Activated CD8-positive, alpha-beta T cell treated with anti-CD3 and anti-CD28 coated beads, Interleukin-2, amount 10 ng/mL, durations not matched to agents 7 days and 5 days (primary cell): ENCODE results near the gene KCNJ18. TPM values are rescaled to one million over a fixed set of nuclear protein-coding genes. Genes with fewer than 3 reads are reported as not detected.
"Not testable (repeated sequence)": the region's sequence is repeated elsewhere in the genome, so short reads cannot be mapped to it uniquely, and the experiment has no call there.

Experiments used
- ATAC-seq: fragments of 150-1000 bp; cut with Tn5 transposase; one replicate; pipeline ENCODE4 v1.10.0; 2021; ENCODE audit warnings: moderate library complexity
- CTCF ChIA-PET: fragments of 350-600 bp; sonication (Branson Sonifier 250); formaldehyde crosslinking; loops from one replicate; lab custom pipeline; 2021; ENCODE audit warnings: antibody characterized with exemption; lab: Charles Lee
- POLR2A ChIA-PET: fragments of 350-600 bp; sonication (Branson Sonifier 250); formaldehyde crosslinking; loops from one replicate; lab custom pipeline; 2021; ENCODE audit warnings: antibody characterized with exemption; lab: Charles Lee
- DNase-seq: peaks from one replicate; pipeline ENCODE4 v3.0.0-alpha.2; 2020
- H3K27ac Mint-ChIP-seq: one replicate; pipeline ENCODE4 v1.8.0; 2021; ENCODE audit warnings: mild to moderate bottlenecking, mixed read lengths
- H3K27me3 Mint-ChIP-seq: one replicate; pipeline ENCODE4 v1.8.0; 2021; ENCODE audit warnings: low read depth, mixed read lengths
- H3K36me3 Mint-ChIP-seq: one replicate; pipeline ENCODE4 v1.8.0; 2021; ENCODE audit warnings: low read depth, mixed read lengths
- H3K4me1 Mint-ChIP-seq: one replicate; pipeline ENCODE4 v1.8.0; 2021; ENCODE audit warnings: low read depth, mixed read lengths
- H3K4me3 Mint-ChIP-seq: one replicate; pipeline ENCODE4 v1.8.0; 2021; ENCODE audit warnings: mild to moderate bottlenecking, mixed read lengths
- H3K9me3 Mint-ChIP-seq: one replicate; pipeline ENCODE4 v1.8.0; 2022; ENCODE audit warnings: mixed read lengths; ENCODE audit not compliant: insufficient read depth
- total RNA-seq, 2 experiments: library from RNA; stranded (reverse); gene quantifications; one replicate each; pipeline ENCODE4 v1.2.3, GENCODE V29; 2021

Gene KCNJ18
- total RNA-seq, 2 experiments from 2014 or later, result not detected

DNA sequence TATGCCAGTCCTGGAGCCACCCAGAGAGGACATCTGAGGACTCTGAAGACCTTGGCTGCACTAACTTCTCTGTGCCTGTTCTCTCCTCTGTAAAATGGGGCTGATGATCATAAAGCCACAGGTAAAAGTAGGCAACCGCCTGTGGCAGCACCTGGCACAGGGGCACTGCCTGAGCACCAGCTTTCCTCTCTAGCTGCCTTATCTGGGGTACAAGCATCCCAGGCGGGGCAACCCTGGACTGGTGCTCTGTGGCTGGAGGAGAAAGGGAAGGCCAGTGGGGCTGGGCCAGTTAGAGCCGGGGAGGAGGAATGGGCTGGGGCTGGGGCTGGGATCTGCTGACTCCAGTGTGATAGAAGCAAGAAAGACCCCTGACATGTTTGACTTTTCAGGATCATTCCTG is 18.2 kb downstream of the KCNJ18 start:
- H3K4me3 Mint-ChIP-seq, H3K36me3 Mint-ChIP-seq, H3K4me1 Mint-ChIP-seq, H3K27me3 Mint-ChIP-seq, H3K27ac Mint-ChIP-seq, H3K9me3 Mint-ChIP-seq, ATAC-seq, POLR2A ChIA-PET, DNase-seq, CTCF ChIA-PET: not testable (repeated sequence)

DNA sequence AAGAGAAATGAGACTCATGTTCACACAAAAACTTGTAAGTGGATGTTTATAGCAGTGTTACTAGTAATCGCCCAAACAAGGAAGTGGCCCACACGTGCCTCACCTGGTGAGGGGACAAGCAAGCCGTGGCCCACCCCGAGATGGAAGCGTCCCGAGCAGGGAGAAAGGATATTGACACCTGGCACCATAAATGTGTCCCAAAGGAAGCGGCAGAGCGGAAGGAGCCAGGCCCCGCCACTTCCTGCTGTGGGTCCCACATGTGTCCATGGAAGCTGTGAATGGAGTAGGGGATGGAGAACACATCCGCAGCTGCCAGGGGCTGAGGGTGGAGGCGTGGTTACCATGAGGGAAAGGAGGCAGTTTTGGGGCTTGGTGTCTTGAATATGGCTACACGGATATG is 18.9 kb downstream of the KCNJ18 start:
- no peak for DNase-seq
- no peak for ATAC-seq
- Mint-ChIP-seq H3K9me3 (no peaks in the 10 kb centered on the region), H3K36me3 (no peaks in the 10 kb centered on the region), H3K27ac (no peak overlapping the region), H3K4me3 (no peak overlapping the region), H3K27me3 (no peaks in the 10 kb centered on the region), H3K4me1 (no peaks in the 10 kb centered on the region)
- ChIA-PET POLR2A (no interaction called here), CTCF (no interaction called here)

DNA sequence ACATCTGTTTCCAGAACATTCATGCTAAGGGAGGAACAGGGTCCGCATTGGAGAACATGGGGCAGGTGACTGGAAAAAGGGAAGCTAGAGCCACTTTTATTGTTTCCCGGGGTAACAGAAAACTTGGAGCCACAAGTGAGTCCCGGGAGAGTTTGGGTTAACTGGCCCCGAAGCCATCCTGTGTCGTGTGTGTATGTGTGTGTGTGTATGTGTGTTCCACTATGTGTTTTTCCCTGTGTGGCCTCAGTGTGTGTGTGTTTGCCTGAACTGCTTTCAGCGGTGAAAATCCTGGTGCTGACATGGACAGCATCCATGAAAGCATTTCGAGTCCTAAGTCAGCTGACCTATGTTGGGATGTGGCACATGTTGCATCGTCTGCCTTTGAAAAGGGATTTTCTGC is 20.7 kb downstream of the KCNJ18 start:
- CTCF ChIA-PET, H3K9me3 Mint-ChIP-seq, H3K4me3 Mint-ChIP-seq, H3K27ac Mint-ChIP-seq, H3K27me3 Mint-ChIP-seq, H3K36me3 Mint-ChIP-seq, DNase-seq, POLR2A ChIA-PET, ATAC-seq, H3K4me1 Mint-ChIP-seq: not testable (repeated sequence)

DNA sequence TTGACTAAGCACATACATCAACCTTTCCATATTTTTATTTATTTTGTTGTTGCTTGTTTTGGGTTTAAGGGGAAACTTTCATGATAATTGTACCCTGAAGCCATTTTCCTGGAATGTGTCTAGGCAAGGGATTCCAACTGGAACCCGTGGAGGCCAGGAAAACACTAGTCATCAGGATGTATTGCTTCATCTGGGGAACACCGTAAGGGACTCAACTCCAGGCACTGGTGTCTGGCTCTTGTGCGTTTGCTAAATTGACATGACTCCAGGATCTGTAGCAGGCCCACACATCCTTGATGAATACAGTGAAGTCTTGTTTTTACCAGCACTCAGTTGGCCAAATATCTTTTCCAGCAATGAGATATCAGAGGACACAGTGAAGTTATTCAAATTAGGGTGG is 21.3 kb downstream of the KCNJ18 start:
- H3K36me3 Mint-ChIP-seq, H3K4me1 Mint-ChIP-seq, H3K9me3 Mint-ChIP-seq, POLR2A ChIA-PET, H3K27ac Mint-ChIP-seq, ATAC-seq, H3K27me3 Mint-ChIP-seq, CTCF ChIA-PET, H3K4me3 Mint-ChIP-seq, DNase-seq: not testable (repeated sequence)

DNA sequence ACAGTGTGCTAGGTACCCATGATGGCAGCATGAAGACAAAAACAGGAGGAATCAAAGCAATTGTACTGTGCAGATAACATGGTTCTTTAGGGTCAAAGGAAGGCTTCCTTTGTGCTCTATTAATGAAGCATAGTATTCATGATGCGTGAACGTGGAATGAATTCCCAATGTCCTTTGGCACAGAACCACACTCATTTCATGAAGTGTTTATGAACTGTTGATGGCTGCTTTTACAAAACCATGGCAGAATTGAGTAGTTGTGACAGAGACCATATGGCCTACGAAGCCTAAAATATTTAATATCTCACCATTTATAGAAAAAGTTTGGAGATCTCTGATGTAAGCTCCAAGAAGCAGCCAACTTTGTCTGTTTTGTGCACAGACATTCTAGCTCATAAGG is 22.4 kb downstream of the KCNJ18 start:
- DNase-seq, CTCF ChIA-PET, POLR2A ChIA-PET, H3K4me3 Mint-ChIP-seq, H3K9me3 Mint-ChIP-seq, H3K27ac Mint-ChIP-seq, H3K36me3 Mint-ChIP-seq, H3K27me3 Mint-ChIP-seq, H3K4me1 Mint-ChIP-seq, ATAC-seq: not testable (repeated sequence)

DNA sequence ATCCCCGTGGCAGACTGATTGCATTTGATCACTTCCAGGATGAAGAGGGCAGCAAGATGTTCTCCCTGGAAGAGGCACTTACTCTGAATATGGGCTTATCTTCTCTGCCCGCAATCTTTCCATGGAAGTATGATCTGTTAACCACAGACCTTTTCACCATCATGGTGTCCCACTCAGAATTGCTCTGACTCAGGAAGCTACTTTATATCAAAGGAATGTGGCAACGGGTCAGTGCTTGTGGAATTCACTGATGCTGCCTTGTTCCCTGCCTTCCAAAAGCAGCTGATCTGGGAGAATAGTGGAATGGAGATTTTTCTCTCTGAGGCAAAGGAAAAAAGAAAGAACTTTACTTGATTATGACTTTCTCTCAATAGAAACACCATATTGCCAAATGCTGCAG is 23.6 kb downstream of the KCNJ18 start:
- ATAC-seq, H3K4me1 Mint-ChIP-seq, H3K27ac Mint-ChIP-seq, H3K27me3 Mint-ChIP-seq, DNase-seq, CTCF ChIA-PET, H3K9me3 Mint-ChIP-seq, POLR2A ChIA-PET, H3K4me3 Mint-ChIP-seq, H3K36me3 Mint-ChIP-seq: not testable (repeated sequence)

DNA sequence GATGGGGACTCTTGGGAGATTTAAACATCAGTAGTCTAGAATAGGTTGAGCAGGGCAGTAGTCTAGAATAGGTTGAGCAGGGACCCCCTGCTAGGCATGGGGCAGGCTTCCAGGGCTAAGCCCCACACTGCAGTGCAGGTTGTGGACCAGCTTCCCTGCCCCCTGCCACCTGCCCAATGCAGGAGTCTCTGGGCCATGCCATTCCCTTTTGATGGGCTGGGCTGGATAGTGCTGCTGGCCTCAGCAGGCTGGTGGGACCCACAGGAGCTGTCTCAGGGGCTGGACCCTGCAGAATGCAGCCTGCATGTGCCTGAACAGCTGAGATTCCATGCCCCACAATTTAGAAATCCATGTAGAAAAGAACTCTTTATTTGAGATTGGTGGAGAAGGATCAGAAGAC is 26.6 kb downstream of the KCNJ18 start:
- DNase-seq, POLR2A ChIA-PET, ATAC-seq, H3K4me3 Mint-ChIP-seq, H3K9me3 Mint-ChIP-seq, CTCF ChIA-PET, H3K4me1 Mint-ChIP-seq, H3K27ac Mint-ChIP-seq, H3K36me3 Mint-ChIP-seq, H3K27me3 Mint-ChIP-seq: not testable (repeated sequence)

DNA sequence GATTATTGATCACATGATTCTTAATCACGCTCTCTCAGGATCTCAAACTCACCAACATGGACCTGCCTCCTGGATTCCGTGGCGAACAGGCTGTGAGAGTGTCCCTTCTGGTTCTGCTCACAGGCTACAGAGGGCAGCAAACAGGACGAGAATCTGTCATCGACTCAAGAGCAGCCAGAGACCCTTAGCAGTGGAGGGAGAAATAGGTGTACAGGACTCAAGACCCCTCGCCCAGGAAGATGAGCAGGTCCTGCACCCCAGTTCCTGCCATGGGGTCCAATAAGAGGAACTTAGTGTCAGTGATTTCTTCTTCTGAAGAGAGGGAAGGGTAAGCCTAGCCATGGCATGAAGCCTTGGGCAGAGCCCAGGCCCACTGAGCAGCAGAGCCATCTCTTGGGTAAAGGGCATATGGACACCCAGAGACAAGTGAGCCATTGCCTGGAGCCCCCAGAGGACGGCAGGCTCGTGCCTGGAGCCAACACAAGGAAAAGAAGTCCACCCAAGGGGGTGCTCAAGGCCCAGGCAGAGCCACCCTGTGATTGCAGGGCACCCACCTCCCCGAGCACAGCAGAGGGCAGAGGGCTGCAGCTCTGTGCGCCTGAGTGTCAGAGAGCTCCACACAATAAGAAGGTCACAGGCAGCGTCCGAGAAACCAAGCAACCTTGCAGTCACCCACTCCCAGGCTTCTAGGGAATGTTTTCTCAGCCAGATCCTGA is 27.3 kb downstream of the KCNJ18 start:
- H3K27ac Mint-ChIP-seq, H3K4me1 Mint-ChIP-seq, H3K9me3 Mint-ChIP-seq, POLR2A ChIA-PET, H3K27me3 Mint-ChIP-seq, H3K4me3 Mint-ChIP-seq, CTCF ChIA-PET, H3K36me3 Mint-ChIP-seq, ATAC-seq, DNase-seq: not testable (repeated sequence)

DNA sequence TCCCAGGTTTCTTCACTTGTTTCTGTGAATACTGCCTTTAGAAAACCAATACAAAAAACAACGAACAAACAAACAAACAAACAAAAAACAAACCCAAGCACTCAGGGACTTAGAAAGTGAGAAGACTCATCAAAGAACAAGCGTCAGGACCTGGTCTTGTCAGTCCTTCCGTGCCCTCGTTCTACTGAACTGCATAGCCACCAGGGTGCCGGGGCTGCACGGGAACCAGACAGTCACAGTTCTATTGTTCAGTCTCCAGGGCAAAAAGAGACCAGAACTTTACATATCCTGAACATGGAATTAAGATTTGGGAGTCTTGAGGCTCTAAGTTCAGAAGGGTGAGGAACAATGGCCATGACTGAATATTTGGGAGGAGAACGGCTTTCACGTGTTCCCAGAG is 28.2 kb downstream of the KCNJ18 start:
- H3K27me3 Mint-ChIP-seq, H3K36me3 Mint-ChIP-seq, ATAC-seq, H3K9me3 Mint-ChIP-seq, CTCF ChIA-PET, H3K27ac Mint-ChIP-seq, POLR2A ChIA-PET, H3K4me3 Mint-ChIP-seq, DNase-seq, H3K4me1 Mint-ChIP-seq: not testable (repeated sequence)

DNA sequence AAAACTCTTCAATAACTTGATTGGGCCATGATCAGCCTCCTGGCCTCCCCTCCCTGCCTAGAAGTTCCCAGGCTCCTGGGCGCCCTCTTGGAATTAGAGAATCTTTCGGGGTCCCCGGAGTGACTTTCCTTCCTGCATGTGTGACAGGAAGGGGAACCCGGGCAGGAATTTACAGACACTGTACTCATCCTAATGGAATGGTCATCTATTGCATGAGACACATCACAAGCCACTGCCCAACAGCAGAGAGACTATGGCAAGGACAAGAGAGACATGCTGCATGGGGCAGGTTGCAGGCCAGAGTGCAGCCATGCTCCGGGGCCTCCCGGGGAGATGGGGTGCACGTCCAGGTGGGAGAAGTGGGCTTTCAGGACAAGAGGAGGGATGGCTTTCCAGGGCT is 29.9 kb downstream of the KCNJ18 start:
- not testable (repeated sequence) for H3K27me3 Mint-ChIP-seq

DNA sequence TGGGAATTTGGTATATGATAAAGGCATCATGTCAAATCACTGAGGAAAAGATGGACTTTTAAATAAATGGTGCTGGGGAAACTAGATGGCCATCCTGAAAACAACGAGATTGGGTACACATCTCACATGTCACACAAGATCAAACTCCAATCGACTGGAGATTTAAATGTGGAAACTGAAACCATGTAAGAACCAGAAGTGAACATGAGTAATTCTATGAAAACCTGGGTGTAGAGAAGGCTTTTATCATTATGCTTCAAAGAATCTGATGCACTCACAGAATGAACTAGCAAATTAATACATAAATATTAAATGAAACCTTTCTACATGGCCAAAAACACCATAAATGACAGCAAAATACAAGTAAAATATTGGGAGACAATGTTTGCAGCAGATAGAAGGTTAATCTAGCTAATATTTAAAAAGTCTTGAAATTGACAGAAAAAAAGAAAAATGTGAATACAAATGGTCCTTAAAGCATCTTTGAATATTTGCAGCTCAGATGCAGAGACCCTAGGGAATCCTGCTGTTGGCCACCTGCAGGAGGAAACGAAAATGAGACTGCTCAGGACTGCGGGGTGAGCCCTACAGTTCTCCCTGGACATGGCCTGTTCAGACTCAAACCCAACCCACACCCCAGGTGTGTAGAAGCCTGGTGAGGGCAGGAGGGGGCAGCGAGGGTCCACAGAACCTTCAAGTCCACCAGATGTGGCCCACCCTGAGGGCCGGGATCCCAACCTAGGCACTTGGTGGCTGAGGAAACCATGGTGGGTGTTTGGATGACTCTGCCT is 32.1 kb downstream of the KCNJ18 start:
- H3K27ac Mint-ChIP-seq, CTCF ChIA-PET, DNase-seq, H3K4me3 Mint-ChIP-seq, POLR2A ChIA-PET, H3K27me3 Mint-ChIP-seq, ATAC-seq, H3K36me3 Mint-ChIP-seq, H3K4me1 Mint-ChIP-seq, H3K9me3 Mint-ChIP-seq: not testable (repeated sequence)

More for the DNA sequence above, 29.9 kb downstream of the KCNJ18 start:
- H3K27ac Mint-ChIP-seq, CTCF ChIA-PET, H3K9me3 Mint-ChIP-seq, POLR2A ChIA-PET, H3K36me3 Mint-ChIP-seq, H3K4me1 Mint-ChIP-seq, ATAC-seq, DNase-seq, H3K4me3 Mint-ChIP-seq: not testable (repeated sequence)

DNA sequence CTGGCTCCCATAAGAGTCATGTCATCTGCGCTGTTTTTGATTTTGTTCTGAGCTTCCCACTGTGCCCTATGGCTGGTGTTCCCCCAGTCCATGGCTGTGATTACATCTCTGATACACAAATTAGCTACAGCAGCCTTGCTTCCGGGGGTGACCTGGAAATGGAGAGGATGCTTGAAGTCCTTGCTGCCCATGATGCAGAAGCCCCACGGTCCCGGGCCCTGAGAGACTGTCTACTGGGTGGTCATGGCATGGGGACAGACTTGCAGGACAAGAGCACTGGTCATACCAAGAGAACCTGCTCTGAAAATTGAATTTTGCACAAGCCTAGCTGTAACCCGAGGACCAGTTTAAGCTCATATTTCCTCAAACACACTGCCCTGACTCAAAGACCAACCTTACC is 38.8 kb downstream of the KCNJ18 start:
- H3K36me3 Mint-ChIP-seq, H3K27ac Mint-ChIP-seq, DNase-seq, H3K4me1 Mint-ChIP-seq, ATAC-seq, H3K4me3 Mint-ChIP-seq, H3K27me3 Mint-ChIP-seq, H3K9me3 Mint-ChIP-seq, CTCF ChIA-PET, POLR2A ChIA-PET: not testable (repeated sequence)
